Dendritic cell treated with granulocyte-macrophage colony-stimulating factor and Interleukin-4, amounts not matched to agents 40 ng/mL and 50 ng/mL, for 4 days (primary cell): Measurements from ENCODE around the gene SFXN5.

Experiments used
- H3K27ac Mint-ChIP-seq: one replicate; pipeline ENCODE4 v1.8.0; 2022; ENCODE audit warnings: mild to moderate bottlenecking, mixed read lengths
- H3K27me3 Mint-ChIP-seq: one replicate; pipeline ENCODE4 v1.8.0; 2022; ENCODE audit warnings: mild to moderate bottlenecking, mixed read lengths
- H3K36me3 Mint-ChIP-seq: one replicate; pipeline ENCODE4 v1.8.0; 2022; ENCODE audit warnings: low read depth, mixed read lengths
- H3K4me1 Mint-ChIP-seq: one replicate; pipeline ENCODE4 v1.8.0; 2022; ENCODE audit warnings: low read depth, mixed read lengths
- H3K4me3 Mint-ChIP-seq: one replicate; pipeline ENCODE4 v1.8.0; 2022; ENCODE audit warnings: mild to moderate bottlenecking, moderate library complexity, mixed read lengths
- H3K9me3 Mint-ChIP-seq: one replicate; pipeline ENCODE4 v1.8.0; 2022; ENCODE audit warnings: mixed read lengths
- intact Hi-C: fragments of 100-400 bp; cut with micrococcal nuclease; formaldehyde crosslinking; loops from one replicate; pipeline ENCODE4 v1.15.0; 2022

The SFXN5 gene

DNA sequence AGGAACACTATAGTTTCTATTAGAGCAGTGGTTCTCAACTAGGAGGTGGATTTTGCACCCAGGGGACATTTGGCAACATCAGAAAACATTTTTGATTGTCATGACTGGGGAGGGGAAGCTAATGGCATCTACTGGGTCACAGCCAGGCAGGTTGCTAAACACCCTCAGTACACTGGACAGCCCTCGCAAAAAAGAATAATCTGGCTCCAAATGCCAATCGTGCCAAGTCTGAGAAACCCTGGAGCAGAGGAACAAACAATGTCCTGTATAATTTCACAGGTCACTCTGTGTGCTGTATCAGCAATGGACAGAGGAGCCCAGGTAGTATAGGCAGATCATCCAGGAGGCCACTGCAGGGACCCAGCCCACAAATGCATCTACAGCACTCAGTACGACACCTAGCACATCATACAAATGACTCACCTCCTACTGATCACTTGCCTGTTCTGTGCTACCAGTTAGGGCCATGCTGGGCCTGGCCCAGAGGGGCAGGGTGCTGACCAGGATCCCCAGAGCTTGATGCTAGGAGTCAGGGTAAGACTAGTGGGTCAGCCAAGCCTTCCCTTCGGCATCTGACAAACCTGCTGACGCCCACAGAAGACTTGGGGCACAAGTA is 37.6 kb downstream of the SFXN5 start:
- Mint-ChIP-seq H3K27ac (no peak overlapping the region), H3K4me1 (peaks cover 62% of the 10 kb centered on the region), H3K36me3 (peaks cover 52% of the 10 kb centered on the region), H3K27me3 (no peaks in the 10 kb centered on the region), H3K4me3 (no peak overlapping the region), H3K9me3 (no peaks in the 10 kb centered on the region)
- intact Hi-C loops, result no loop called here

- Mint-ChIP-seq H3K4me3 (no peak overlapping the region), H3K27ac (no peak overlapping the region), H3K9me3 (no peaks in the 10 kb centered on the region)
Observed at GRCh38 chr2:73033142-73033765, 38.3 kb downstream of the SFXN5 start.

DNA sequence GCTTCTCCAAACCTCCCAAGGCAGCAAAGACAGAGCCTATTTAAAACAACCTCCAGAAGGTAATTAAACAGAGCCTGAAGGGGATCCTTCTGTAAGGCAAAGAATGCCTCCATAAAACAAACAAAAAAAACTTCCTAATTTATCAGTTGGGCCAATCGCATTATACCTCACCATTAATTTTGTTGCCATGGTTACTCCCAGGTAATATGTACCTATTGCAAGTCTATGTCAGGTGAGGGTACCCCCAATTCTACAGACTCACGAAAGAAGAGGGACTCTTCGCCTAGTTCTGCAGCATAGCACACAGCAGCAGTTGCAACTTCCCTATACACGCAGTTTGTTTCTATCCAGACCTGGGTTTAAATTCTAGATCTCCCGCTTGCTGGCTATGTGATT is 38.8 kb downstream of the SFXN5 start:
- Mint-ChIP-seq H3K4me3 (no peak overlapping the region), H3K36me3 (peaks cover 57% of the 10 kb centered on the region), H3K27me3 (no peaks in the 10 kb centered on the region), H3K4me1 (peaks cover 62% of the 10 kb centered on the region), H3K27ac (no peak overlapping the region), H3K9me3 (no peaks in the 10 kb centered on the region)
- intact Hi-C loops, result no loop called here

More at GRCh38 chr2:73033142-73033765, 38.3 kb downstream of the SFXN5 start:
- intact Hi-C loops, result no loop called here
- peaks cover 55% of the 10 kb centered on the region for H3K36me3 Mint-ChIP-seq
- H3K4me1 Mint-ChIP-seq, result peaks cover 62% of the 10 kb centered on the region
- H3K27me3 Mint-ChIP-seq, result no peaks in the 10 kb centered on the region

- Mint-ChIP-seq H3K4me3 (no peak overlapping the region), H3K36me3 (peaks cover 55% of the 10 kb centered on the region), H3K27ac (no peak overlapping the region), H3K27me3 (no peaks in the 10 kb centered on the region), H3K4me1 (peaks cover 58% of the 10 kb centered on the region), H3K9me3 (no peaks in the 10 kb centered on the region)
- intact Hi-C loops, result no loop called here
Observed at GRCh38 chr2:73031725-73032701, 39.5 kb downstream of the SFXN5 start.

- Mint-ChIP-seq H3K27me3 (no peaks in the 10 kb centered on the region), H3K36me3 (peaks cover 47% of the 10 kb centered on the region), H3K4me3 (no peak overlapping the region), H3K9me3 (no peaks in the 10 kb centered on the region), H3K4me1 (peaks cover 50% of the 10 kb centered on the region), H3K27ac (no peak overlapping the region)
- intact Hi-C loops, result no loop called here
Observed at GRCh38 chr2:73031095-73031678, 40.3 kb downstream of the SFXN5 start.

DNA sequence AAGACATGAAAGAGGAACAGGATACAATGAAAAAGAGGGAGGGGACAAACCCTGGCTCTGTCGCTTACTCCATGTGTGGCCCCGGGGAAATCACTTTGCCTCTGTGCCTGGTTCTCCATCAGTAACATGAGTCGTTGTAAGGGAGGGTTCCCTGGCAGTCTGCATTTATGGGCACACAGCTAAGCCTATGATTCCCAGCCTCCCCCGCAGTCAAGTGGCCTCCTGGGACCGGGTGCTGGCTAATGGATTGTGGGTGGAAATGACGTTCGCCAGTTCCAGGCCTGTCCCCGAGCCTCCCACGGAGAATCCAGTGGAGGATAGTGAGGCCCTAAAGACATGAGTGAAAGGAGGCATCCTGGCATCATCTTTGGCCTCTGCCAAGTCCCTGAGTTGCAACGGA is 42.7 kb downstream of the SFXN5 start:
- intact Hi-C loops, result no loop called here
- no peaks in the 10 kb centered on the region for H3K9me3 Mint-ChIP-seq
- peaks cover 56% of the 10 kb centered on the region for H3K36me3 Mint-ChIP-seq
- H3K27ac Mint-ChIP-seq, result no peak overlapping the region
- no peaks in the 10 kb centered on the region for H3K27me3 Mint-ChIP-seq
- no peak overlapping the region for H3K4me3 Mint-ChIP-seq
- peaks cover 28% of the 10 kb centered on the region for H3K4me1 Mint-ChIP-seq

DNA sequence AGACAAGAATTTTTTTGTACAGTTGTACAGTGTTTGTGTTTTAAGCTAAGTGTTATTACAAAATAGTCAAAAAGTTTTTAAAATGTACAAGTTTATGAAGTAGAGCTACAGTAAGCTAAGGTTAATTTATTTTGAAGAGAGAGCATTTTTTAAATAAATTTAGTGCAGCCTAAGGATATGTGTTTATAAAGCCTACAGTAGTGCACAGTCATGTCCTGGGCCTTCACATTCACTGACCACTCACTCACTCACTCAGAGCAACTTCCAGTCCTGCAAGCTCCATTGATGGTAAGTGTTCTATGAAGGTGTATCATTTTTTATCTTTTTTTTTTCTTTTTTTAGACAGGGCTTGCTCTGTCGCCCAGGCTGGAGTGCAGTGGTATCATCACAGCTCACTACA is 44.2 kb downstream of the SFXN5 start:
- Mint-ChIP-seq H3K9me3 (no peaks in the 10 kb centered on the region), H3K27ac (no peak overlapping the region), H3K27me3 (no peaks in the 10 kb centered on the region), H3K36me3 (peaks cover 53% of the 10 kb centered on the region), H3K4me3 (no peak overlapping the region), H3K4me1 (peaks cover 21% of the 10 kb centered on the region)
- intact Hi-C loops, result no loop called here

DNA sequence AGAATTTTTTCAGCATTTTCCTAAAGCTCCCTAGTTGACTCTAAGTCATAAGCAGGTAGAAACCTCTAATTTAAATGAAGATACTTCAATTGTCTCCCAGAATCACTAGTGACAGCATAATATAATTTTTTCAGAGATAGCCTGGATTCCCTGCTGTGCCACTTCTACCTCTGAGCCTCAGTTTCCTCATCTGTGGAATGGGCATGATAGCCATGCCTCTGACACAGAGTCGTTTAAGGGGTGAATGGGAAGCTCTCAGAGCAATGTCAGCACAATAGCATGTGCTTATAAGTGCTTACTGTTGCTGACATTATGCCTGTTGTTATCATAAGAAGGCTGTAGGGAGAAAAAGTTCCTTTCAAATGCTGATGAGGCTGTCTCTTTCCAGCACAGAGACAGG is 48.0 kb downstream of the SFXN5 start:
- intact Hi-C loops, result no loop called here
- no peaks in the 10 kb centered on the region for H3K27me3 Mint-ChIP-seq
- peaks cover 27% of the 10 kb centered on the region for H3K4me1 Mint-ChIP-seq
- H3K36me3 Mint-ChIP-seq, result peaks cover 68% of the 10 kb centered on the region
- no peak overlapping the region for H3K27ac Mint-ChIP-seq
- H3K9me3 Mint-ChIP-seq, result no peaks in the 10 kb centered on the region
- no peak overlapping the region for H3K4me3 Mint-ChIP-seq

- no peak overlapping the region for H3K27ac Mint-ChIP-seq
- no peaks in the 10 kb centered on the region for H3K27me3 Mint-ChIP-seq
- H3K4me1 Mint-ChIP-seq, result peaks cover 33% of the 10 kb centered on the region
- intact Hi-C loops, result no loop called here
- H3K36me3 Mint-ChIP-seq, result peaks cover 62% of the 10 kb centered on the region
- no peak overlapping the region for H3K4me3 Mint-ChIP-seq
- no peaks in the 10 kb centered on the region for H3K9me3 Mint-ChIP-seq
Observed at GRCh38 chr2:73022024-73022568, 49.4 kb downstream of the SFXN5 start.

GRCh38 chr2:73021371-73022010 is 50.0 kb downstream of the SFXN5 start:
- Mint-ChIP-seq H3K27ac (no peak overlapping the region), H3K9me3 (no peaks in the 10 kb centered on the region), H3K4me3 (no peak overlapping the region), H3K4me1 (peaks cover 33% of the 10 kb centered on the region), H3K27me3 (no peaks in the 10 kb centered on the region), H3K36me3 (peaks cover 66% of the 10 kb centered on the region)
- intact Hi-C loops, result no loop called here

GRCh38 chr2:73020657-73021370 is 50.7 kb downstream of the SFXN5 start:
- H3K4me1 Mint-ChIP-seq, result peaks cover 33% of the 10 kb centered on the region

DNA sequence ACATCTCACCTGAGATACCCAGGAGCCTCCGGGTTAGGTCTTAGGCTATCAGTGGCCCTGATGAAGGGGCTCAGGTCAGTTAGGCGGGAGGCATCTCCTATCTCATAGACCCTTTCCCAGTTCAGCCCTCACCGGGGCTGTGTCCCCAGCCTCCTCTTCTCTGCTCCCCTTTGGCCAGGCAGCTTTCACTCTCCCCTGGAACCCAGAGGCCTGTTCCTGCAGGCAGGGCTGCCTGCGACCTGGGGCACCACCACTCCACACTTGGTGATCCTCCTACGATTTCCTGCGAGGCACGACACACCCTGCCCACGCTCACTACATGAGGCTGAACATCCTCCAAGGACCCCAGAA is 51.2 kb downstream of the SFXN5 start:
- intact Hi-C loops, result no loop called here
- peaks cover 33% of the 10 kb centered on the region for H3K4me1 Mint-ChIP-seq
- H3K9me3 Mint-ChIP-seq, result no peaks in the 10 kb centered on the region
- H3K27me3 Mint-ChIP-seq, result no peaks in the 10 kb centered on the region
- H3K27ac Mint-ChIP-seq, result no peak overlapping the region
- no peak overlapping the region for H3K4me3 Mint-ChIP-seq
- H3K36me3 Mint-ChIP-seq, result peaks cover 62% of the 10 kb centered on the region

More at GRCh38 chr2:73020657-73021370, 50.7 kb downstream of the SFXN5 start:
- no peak overlapping the region for H3K4me3 Mint-ChIP-seq
- no peak overlapping the region for H3K27ac Mint-ChIP-seq
- H3K27me3 Mint-ChIP-seq, result no peaks in the 10 kb centered on the region
- H3K9me3 Mint-ChIP-seq, result no peaks in the 10 kb centered on the region
- intact Hi-C loops, result no loop called here
- H3K36me3 Mint-ChIP-seq, result peaks cover 68% of the 10 kb centered on the region
